ENCODE results near the gene MRO. TPM values are rescaled to one million over a fixed set of nuclear protein-coding genes. Genes with fewer than 3 reads are reported as not detected.

MRO gene
- total RNA-seq, 1 donor from 2014 or later, result under 0.01 TPM

Other genes starting within 250 kb of the MRO start
- gene ME2, start 59.1 kb upstream of the MRO start, total RNA-seq, result 45.3 and 64.8 TPM in 2 replicates
- 5.3 and 7.5 TPM in 2 replicates for gene ELAC1, start 148.0 kb upstream of the MRO start, total RNA-seq
- 96.6 and 100 TPM in 2 replicates for gene SMAD4, start 210.2 kb upstream of the MRO start, total RNA-seq